Activated T-cell treated with anti-CD3 and anti-CD28 coated beads, Interleukin-2, amount 50 U/mL, for 72 hours (primary cell): ENCODE measurements around the gene SHC4. TPM values are rescaled to one million over a fixed set of nuclear protein-coding genes. Genes with fewer than 3 reads are reported as not detected.
"Not testable (repeated sequence)": the region's sequence is repeated elsewhere in the genome, so short reads cannot be mapped to it uniquely, and the experiment has no call there.

Experiments used
- ATAC-seq, 2 donors: fragments of 150-1000 bp; cut with Tn5 transposase; replicated peaks in 1 of 2; 2 replicates each; pipeline ENCODE4 v1.10.0; 2021; ENCODE audit warnings: moderate library complexity in 2 of 2, mild to moderate bottlenecking in 1 of 2
- DNase-seq, 2 donors: peaks; one replicate each; pipeline ENCODE4 v3.0.0; 2021 to 2022; ENCODE audit warnings: mixed read lengths in 1 of 2
- H3K27ac Mint-ChIP-seq: one replicate; pipeline ENCODE4 v1.8.0; 2022; ENCODE audit warnings: mild to moderate bottlenecking, moderate library complexity, mixed read lengths
- H3K27me3 Mint-ChIP-seq: one replicate; pipeline ENCODE4 v1.8.0; 2022; ENCODE audit warnings: low read depth, mixed read lengths
- H3K36me3 Mint-ChIP-seq, 2 donors: one replicate each; pipeline ENCODE4 v1.8.0; 2022; ENCODE audit warnings: mixed read lengths in 2 of 2, mild to moderate bottlenecking in 1 of 2; ENCODE audit not compliant: insufficient read depth in 2 of 2
- H3K4me1 Mint-ChIP-seq: one replicate; pipeline ENCODE4 v1.8.0; 2022; ENCODE audit warnings: low read depth, mixed read lengths
- H3K4me3 Mint-ChIP-seq, 2 donors: one replicate each; pipeline ENCODE4 v1.8.0; 2022; ENCODE audit warnings: mild to moderate bottlenecking in 2 of 2, mixed read lengths in 2 of 2, moderate library complexity in 2 of 2
- H3K9me3 Mint-ChIP-seq, 2 donors: one replicate each; pipeline ENCODE4 v1.8.0; 2022; ENCODE audit warnings: mixed read lengths in 2 of 2
- total RNA-seq, 2 donors: library from RNA; stranded (reverse); gene quantifications; one replicate each; pipeline ENCODE4 v1.2.3, GENCODE V29; 2022

Gene SHC4
- total RNA-seq, 2 donors from 2014 or later, result 1.2 to 2.1 TPM

DNA sequence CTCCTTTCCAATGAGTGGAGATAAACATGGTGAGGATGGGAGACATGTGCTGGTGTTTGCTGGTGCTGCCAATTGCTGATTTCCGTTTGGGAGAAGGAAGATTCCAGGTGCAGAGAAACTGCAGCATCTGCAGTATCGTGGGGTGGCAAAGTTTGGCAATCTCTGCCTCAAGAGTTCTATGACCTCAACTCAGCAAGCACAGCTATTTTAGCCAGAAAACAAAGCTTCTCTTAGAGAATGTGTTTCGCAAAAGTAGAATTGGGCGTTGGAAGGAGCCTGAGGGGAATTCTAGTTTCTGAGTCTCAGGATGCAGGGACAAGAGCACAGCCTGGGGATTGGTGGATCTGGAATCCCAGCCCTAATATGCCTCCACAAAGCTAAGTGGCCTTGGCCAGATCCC lies 18.2 kb upstream of the SHC4 start:
- H3K4me3 Mint-ChIP-seq, result no peak overlapping the region
- H3K4me1 Mint-ChIP-seq, result no peaks in the 10 kb centered on the region
- ATAC-seq (no peak), DNase-seq (no peak)
- H3K27me3 Mint-ChIP-seq, result peaks cover 25% of the 10 kb centered on the region
- no peaks in the 10 kb centered on the region for H3K9me3 Mint-ChIP-seq
- no peaks in the 10 kb centered on the region for H3K36me3 Mint-ChIP-seq
- H3K27ac Mint-ChIP-seq, result no peak overlapping the region

DNA sequence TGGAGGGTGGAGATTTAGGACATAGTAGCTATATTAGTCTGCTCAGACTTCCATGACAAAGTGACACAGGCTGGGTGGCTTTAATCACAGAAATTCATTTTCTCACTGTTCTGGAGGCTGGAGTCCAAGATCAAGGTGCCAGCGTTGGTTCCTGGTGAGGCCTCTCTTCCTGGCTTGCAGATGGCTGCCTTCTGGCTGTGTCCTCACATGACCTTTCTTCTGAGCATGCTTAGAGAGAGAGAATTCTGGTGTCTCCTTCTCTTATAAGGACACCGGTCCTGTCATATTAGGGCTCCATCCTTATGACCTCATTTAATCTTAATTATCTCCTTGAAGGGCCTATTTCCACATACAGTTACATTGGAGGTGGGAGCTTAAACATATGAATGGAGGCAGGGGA lies 14.9 kb upstream of the SHC4 start:
- Mint-ChIP-seq H3K9me3 (no peaks in the 10 kb centered on the region), H3K36me3 (no peaks in the 10 kb centered on the region), H3K4me3 (no peak overlapping the region), H3K27me3 (peaks cover 26% of the 10 kb centered on the region), H3K27ac (no peak overlapping the region), H3K4me1 (peaks cover 10% of the 10 kb centered on the region)
- DNase-seq (no peak), ATAC-seq (no peak)

DNA sequence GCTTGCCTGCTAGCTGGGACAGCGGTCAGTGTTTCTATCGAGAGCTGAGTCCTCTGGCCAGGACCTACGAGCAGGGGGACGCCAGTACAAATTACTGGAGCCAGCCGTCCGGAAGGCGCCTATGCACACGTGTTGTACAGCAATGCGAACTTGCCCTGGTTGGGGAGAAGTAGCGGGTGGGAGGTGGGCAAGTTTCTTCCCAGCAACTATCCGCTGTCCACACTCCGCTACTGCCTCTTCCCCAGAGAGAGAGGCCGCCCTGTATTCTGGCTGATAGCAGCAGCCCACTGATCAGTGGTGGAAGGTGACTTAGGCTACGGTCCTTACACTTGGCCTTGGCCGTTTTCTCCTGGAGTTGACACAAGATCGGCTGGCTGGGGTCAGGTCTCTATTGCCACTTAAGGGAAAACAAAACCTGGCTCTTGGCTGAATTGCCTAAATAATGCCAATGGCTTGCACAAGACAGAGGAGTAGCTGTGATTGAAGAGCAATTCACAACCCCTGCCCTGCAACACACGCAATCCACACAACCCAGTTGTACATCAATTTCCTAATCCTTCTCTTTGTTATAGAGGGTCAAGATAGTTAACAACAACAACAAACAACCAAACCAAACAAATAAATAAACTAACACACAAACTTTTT lies 12.8 kb upstream of the SHC4 start:
- no peak overlapping the region for H3K27ac Mint-ChIP-seq
- H3K9me3 Mint-ChIP-seq, result no peaks in the 10 kb centered on the region
- no peaks in the 10 kb centered on the region for H3K36me3 Mint-ChIP-seq
- peak overlapping the region; percentile 57 to 73 for H3K4me3 Mint-ChIP-seq
- peaks cover 10% of the 10 kb centered on the region for H3K4me1 Mint-ChIP-seq
- DNase-seq (no peak), ATAC-seq (no peak)
- peaks cover 23% of the 10 kb centered on the region for H3K27me3 Mint-ChIP-seq

DNA sequence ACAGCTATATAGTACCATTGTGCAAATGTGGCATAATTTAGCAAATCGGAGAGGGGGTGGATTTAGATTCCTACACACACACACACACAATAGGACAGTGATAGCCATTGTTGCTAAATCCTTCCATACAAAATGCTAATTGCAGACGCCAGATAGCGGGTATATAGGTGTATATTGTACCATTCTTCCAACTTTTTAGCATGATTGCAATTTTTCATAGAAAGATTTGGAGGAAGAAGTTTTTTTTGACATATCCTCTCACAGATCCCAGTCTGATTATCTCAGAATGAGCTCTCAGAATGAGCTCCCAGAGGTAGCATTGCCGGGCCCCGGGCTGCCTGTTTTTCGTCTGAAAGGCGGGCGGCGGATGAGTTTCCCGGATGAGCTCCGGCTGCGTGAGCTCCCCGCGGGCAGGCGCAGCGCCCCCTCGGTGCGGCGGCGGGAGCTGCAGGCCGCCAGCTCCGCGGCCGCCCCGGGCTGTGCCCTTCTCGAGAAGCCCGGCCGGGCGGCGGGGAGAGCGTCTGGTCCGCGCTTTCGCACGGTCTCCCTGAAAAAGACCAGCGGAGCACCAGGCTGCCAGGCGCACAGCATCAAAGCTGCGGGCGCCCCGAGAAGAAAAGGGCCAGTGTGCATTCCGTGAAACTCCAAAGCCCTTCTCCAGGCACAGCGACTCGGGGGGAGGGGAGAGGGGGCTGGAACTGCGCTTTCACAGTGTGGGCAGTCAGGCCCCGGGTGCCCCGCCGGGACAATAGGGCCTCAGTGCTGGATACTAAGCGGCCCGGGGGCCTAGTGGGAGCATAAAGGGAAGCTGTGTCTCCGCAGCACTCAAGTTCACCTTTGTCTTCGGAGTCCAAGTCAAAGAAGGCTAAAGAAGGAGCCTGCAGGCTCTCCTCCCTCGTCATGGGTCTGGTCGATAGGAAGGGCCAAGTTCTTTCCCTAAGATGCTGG lies 12.0 kb upstream of the SHC4 start:
- Mint-ChIP-seq H3K4me1 (peaks cover 10% of the 10 kb centered on the region), H3K27me3 (peaks cover 15% of the 10 kb centered on the region), H3K36me3 (no peaks in the 10 kb centered on the region), H3K4me3 (peak overlapping the region; percentile 69 to 73), H3K9me3 (no peaks in the 10 kb centered on the region), H3K27ac (no peak overlapping the region)
- ATAC-seq (peak; percentile 99), DNase-seq (peak; percentile 79 to 88)

DNA sequence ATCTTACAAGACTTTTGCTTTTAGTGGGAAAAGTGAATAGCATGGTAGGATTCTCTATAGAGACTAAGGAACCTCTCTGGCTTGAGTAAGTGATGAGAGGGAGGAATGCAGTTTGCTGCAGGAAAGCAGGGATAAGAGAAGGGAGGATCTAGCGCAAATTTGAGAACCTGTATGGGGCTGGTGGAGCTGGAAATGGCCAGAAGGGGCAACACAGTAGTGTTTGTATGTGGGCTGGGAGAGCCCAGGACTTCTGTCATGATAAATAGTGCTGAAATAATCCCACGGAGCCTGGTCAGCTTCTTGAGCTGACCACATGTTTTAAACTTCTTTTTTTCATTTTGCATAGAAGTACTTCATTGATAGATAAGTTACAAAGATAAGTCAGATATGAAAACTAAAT lies 11.2 kb upstream of the SHC4 start:
- no peaks in the 10 kb centered on the region for H3K9me3 Mint-ChIP-seq
- H3K27me3 Mint-ChIP-seq, result peaks cover 13% of the 10 kb centered on the region
- H3K4me1 Mint-ChIP-seq, result peaks cover 10% of the 10 kb centered on the region
- peak overlapping the region; percentile 69 to 73 for H3K4me3 Mint-ChIP-seq
- DNase-seq (no peak), ATAC-seq (no peak)
- no peak overlapping the region for H3K27ac Mint-ChIP-seq
- no peaks in the 10 kb centered on the region for H3K36me3 Mint-ChIP-seq

DNA sequence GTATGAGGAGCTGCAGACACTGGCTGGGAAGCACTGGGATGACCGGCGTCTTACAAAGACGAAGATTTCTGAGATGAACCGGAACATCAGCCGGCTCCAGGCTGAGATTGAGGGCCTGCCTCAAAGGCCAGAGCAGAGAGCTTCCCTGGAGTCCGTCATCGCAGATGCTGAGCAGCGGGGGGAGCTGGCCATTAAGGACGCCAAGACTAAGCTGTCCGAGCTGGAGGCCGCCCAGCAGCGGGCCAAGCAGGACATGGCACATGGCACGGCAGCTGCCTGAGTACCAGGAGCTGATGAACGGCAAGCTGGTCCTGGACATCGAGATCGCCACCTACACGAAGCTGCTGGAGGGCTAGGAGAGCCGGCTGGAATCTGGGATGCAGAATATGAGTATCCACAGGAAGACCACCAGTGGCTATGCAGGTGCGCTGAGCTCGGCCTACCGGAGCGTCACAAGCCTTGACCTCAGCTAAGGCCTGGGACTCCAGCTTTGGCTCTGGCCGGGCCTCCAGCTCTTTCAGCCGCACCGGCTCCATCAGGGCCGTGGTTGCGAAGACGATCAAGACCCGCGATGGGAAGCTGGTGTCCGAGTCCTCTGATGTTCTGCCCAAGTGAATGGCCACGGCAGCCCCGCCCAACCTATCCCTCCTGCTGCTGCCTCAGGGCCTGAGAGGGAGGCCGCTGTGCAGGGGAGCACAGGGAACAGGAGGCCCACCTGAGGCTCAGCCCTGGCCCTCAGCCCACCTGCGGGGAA lies 9.2 kb upstream of the SHC4 start:
- Mint-ChIP-seq H3K27ac (no peak overlapping the region), H3K9me3 (no peaks in the 10 kb centered on the region), H3K4me1 (peaks cover 10% of the 10 kb centered on the region), H3K36me3 (no peaks in the 10 kb centered on the region), H3K4me3 (no peak overlapping the region), H3K27me3 (peaks cover 25% of the 10 kb centered on the region)
- DNase-seq (no peak), ATAC-seq (no peak)

DNA sequence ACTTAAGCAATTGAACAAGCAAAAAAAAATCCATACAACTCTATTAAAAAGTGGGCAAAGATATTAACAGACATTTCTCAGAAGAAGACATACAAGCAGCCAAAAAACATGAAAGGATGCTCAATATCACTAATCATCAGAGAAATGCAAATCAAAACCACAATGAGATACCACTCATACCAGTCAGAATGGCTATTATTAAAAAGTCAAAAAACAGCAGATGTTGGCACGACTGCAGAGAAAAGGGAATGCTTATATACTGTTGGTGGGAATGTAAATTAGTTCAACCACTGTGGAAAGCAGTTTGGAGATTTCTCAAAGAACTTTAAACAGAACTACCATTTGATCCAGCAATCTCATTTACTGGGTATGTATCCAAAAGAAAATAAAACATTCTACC lies 7.2 kb upstream of the SHC4 start:
- H3K4me1 Mint-ChIP-seq, result peaks cover 19% of the 10 kb centered on the region
- H3K9me3 Mint-ChIP-seq, DNase-seq, H3K4me3 Mint-ChIP-seq, ATAC-seq, H3K27ac Mint-ChIP-seq, H3K36me3 Mint-ChIP-seq: not testable (repeated sequence)
- peaks cover 32% of the 10 kb centered on the region for H3K27me3 Mint-ChIP-seq

DNA sequence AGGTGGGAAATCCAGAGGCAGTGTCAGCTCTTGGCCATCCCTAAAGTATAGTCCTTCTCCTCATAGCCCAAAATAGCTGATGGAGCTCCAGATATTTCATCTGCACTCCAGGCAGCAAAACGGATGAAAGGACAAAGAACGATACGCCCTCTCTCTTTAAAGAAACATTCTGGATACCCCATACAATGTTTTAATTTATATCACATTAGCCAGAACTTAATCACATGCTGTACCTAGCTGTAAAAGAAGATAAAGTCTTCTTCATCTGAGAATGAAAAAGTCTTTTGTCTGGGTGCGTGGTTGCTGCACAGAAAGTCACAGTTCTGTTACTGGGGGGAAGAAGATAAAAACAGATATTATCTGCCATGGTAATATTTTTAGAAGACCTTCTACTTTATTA lies 4.3 kb upstream of the SHC4 start:
- no peak for ATAC-seq

DNA sequence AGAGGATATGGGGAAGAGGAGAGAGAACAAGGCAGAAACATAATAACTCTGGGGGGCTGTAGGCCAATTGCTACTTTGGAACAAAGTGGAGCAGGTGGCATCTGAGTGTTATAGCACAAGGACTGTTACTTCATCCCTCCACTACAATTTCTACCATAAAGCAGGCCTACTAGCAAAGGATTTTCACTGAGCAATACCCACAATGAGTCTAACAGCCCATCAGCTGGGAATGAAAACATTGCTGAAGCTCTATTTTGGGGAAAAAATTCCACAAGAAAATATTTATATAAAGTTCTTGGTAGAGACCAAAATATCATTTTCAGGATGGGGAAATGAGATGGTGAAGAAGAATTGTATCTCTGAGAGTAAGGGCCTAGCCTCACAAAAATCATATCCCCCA lies 3.6 kb upstream of the SHC4 start:
- H3K4me1 Mint-ChIP-seq, result peaks cover 40% of the 10 kb centered on the region
- H3K4me3 Mint-ChIP-seq, result peak overlapping the region; percentile 57 to 67
- no peak for ATAC-seq
- peaks cover 42% of the 10 kb centered on the region for H3K27me3 Mint-ChIP-seq
- H3K27ac Mint-ChIP-seq, result no peak overlapping the region
- no peaks in the 10 kb centered on the region for H3K9me3 Mint-ChIP-seq
- H3K36me3 Mint-ChIP-seq, result peaks cover 0 to 2% of the 10 kb centered on the region in 2 donors
- DNase-seq, result no peak

More for the DNA sequence above, 4.3 kb upstream of the SHC4 start:
- no peak overlapping the region for H3K4me3 Mint-ChIP-seq
- peaks cover 45% of the 10 kb centered on the region for H3K27me3 Mint-ChIP-seq
- no peak overlapping the region for H3K27ac Mint-ChIP-seq
- peaks cover 0 to 2% of the 10 kb centered on the region in 2 donors for H3K36me3 Mint-ChIP-seq
- H3K9me3 Mint-ChIP-seq, result no peaks in the 10 kb centered on the region
- DNase-seq, result no peak
- H3K4me1 Mint-ChIP-seq, result peaks cover 37% of the 10 kb centered on the region

DNA sequence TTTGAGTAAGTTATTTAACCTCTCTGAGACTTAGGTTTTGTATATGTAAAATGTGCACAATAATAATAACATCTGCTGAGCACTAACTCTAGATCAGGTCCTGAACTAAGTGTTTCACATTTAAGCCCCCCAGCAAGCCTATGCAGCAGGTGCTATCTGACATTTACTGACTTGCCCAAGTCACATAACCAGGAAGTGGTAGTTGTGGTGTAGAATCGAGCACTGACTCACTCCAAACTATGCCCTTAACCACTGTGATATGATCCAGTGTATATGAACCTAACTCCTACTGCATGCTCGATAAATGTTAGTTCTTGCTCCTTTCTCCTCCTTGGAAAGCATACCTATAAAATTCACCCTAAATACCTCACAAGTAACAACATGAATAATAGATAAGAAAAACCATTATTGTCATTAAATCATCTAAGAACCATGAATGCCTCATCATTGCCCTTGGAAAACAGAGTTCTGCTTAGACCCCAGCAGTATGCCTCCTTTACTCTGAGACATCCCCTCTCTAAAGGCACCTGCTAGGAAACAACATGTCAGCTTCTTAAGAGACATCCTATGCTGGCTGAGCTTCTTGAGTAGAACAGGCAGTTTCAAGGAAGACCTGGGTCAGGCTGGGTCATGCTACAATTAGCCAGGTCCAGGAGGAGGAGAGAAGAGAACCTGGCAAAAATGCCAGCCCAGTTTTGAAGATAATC lies 3.0 kb upstream of the SHC4 start:
- DNase-seq, result peak; percentile 45 to 61
- Mint-ChIP-seq H3K36me3 (peaks cover 0 to 2% of the 10 kb centered on the region in 2 donors), H3K4me3 (peak overlapping the region; percentile 57 to 67), H3K9me3 (no peaks in the 10 kb centered on the region), H3K27me3 (peaks cover 40% of the 10 kb centered on the region), H3K27ac (peak overlapping the region; percentile 4), H3K4me1 (peaks cover 40% of the 10 kb centered on the region)
- peak; percentile 98 to 99 for ATAC-seq

DNA sequence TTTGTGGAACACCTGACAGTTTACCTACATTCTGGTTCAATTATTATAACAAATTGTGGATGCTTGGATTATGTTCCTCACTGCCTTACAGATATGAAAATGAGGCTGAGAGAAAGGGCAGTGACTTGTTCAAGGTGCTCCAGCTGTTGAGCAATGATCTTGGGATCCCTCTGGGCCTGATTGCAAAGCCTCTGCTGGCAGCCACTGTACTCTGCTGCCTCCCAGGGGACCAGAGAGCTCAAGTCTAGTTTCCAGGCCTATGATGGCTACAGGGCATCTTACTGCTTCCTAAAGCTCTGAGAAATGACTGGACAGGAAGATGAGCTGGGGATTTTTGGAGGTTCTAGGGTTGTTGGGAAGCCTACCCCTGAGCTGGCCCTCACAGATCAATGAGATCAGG lies 2.3 kb upstream of the SHC4 start:
- DNase-seq, result peak; percentile 23 to 33
- H3K36me3 Mint-ChIP-seq, result peaks cover 0 to 2% of the 10 kb centered on the region in 2 donors
- H3K4me3 Mint-ChIP-seq, result peak overlapping the region; percentile 57 to 67
- ATAC-seq, result peak; percentile 49 to 55
- no peaks in the 10 kb centered on the region for H3K9me3 Mint-ChIP-seq
- H3K4me1 Mint-ChIP-seq, result peaks cover 40% of the 10 kb centered on the region
- no peak overlapping the region for H3K27ac Mint-ChIP-seq
- H3K27me3 Mint-ChIP-seq, result peaks cover 48% of the 10 kb centered on the region

DNA sequence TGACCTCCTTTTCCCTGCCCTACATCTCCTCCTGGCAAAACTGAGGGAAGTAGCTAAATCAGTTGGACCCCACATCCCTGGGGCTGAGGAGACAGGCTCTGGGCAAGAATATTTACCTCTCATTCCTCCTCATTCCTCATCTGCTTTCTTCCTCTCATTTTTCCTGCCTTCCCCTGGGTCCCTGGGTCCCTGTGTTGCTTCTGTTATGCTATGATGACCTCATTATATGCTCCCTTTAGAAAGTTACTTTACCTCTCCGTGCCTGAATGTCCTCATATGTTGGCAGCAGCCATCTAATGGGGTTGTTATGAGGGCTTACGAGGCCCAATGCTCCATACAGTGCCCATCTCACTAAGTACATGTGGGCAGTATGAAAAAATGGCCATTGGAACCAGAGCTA lies 1.2 kb upstream of the SHC4 start:
- DNase-seq (no peak), ATAC-seq (no peak)
- peak overlapping the region; percentile 83 to 93 for H3K4me3 Mint-ChIP-seq
- H3K27me3 Mint-ChIP-seq, result peaks cover 54% of the 10 kb centered on the region
- H3K36me3 Mint-ChIP-seq, result peaks cover 0 to 2% of the 10 kb centered on the region in 2 donors
- peaks cover 40% of the 10 kb centered on the region for H3K4me1 Mint-ChIP-seq
- H3K9me3 Mint-ChIP-seq, result no peaks in the 10 kb centered on the region
- H3K27ac Mint-ChIP-seq, result no peak overlapping the region
